Osteoblast (primary cell): ENCODE data around the gene KIF4A. TPM values are rescaled to one million over a fixed set of nuclear protein-coding genes. Genes with fewer than 3 reads are reported as not detected.

ENCODE experiments used
- DNase-seq: peaks from one replicate; pipeline ENCODE4 v3.0.0; 2011; ENCODE audit warnings: low spot score, mixed read lengths; ENCODE audit not compliant: insufficient read length; ENCODE audit errors: missing footprints
- H2AFZ ChIP-seq: 2 replicates; pipeline ENCODE4 v1.6.0; 2011; ENCODE audit warnings: mild to moderate bottlenecking, low read length
- H3K27ac ChIP-seq: 2 replicates; pipeline ENCODE4 v1.5.1; 2011; ENCODE audit warnings: mild to moderate bottlenecking, low read depth, low read length, moderate library complexity
- H3K27me3 ChIP-seq: 2 replicates; pipeline ENCODE4 v1.6.0; 2012; ENCODE audit warnings: mild to moderate bottlenecking, control low read depth, inconsistent platforms, low read length, moderate library complexity; ENCODE audit not compliant: insufficient read depth
- H3K36me3 ChIP-seq: 2 replicates; pipeline ENCODE4 v1.5.1; 2011; ENCODE audit warnings: mild to moderate bottlenecking, low read length, control low read depth, moderate library complexity; ENCODE audit not compliant: insufficient read depth
- H3K4me1 ChIP-seq: 2 replicates; pipeline ENCODE4 v1.5.1; 2011; ENCODE audit warnings: mild to moderate bottlenecking, low read length, control low read depth, moderate library complexity; ENCODE audit not compliant: insufficient read depth
- H3K4me2 ChIP-seq: 2 replicates; pipeline ENCODE4 v1.6.0; 2011; ENCODE audit warnings: mild to moderate bottlenecking, low read length; ENCODE audit not compliant: insufficient read depth
- H3K4me3 ChIP-seq: fragments of 200-600 bp; sonication (generic); 3 replicates; pipeline ENCODE4 v1.5.1; 2012; ENCODE audit warnings: mild to moderate bottlenecking, low read length, inconsistent platforms; ENCODE audit not compliant: insufficient read depth
- H3K79me2 ChIP-seq: 2 replicates; pipeline ENCODE4 v1.6.0; 2012; ENCODE audit warnings: mild to moderate bottlenecking, low read length, control low read depth, inconsistent platforms; ENCODE audit not compliant: insufficient read depth
- H3K9me3 ChIP-seq: 2 replicates; pipeline ENCODE4 v1.5.1; 2011; ENCODE audit warnings: low read depth, low read length, control low read depth
- H4K20me1 ChIP-seq: 2 replicates; pipeline ENCODE4 v1.6.0; 2012; ENCODE audit warnings: mild to moderate bottlenecking, low read length, control low read depth; ENCODE audit not compliant: insufficient read depth
- total RNA-seq: library from RNA; depleted of rRNA; stranded (reverse); fragments of >200 nt; gene quantifications from 2 replicates; pipeline ENCODE4 v1.2.3, GENCODE V29; 2012
- TF ChIP-seq, protein P1 (sequence below): IDR thresholded peaks from 2 replicates; pipeline ENCODE4 v1.5.1; 2011; ENCODE audit warnings: mild to moderate bottlenecking, low read depth, low read length, moderate library complexity; ENCODE audit errors: extremely low read depth

Gene KIF4A
- total RNA-seq, 1 donor: 2.2 TPM

DNA sequence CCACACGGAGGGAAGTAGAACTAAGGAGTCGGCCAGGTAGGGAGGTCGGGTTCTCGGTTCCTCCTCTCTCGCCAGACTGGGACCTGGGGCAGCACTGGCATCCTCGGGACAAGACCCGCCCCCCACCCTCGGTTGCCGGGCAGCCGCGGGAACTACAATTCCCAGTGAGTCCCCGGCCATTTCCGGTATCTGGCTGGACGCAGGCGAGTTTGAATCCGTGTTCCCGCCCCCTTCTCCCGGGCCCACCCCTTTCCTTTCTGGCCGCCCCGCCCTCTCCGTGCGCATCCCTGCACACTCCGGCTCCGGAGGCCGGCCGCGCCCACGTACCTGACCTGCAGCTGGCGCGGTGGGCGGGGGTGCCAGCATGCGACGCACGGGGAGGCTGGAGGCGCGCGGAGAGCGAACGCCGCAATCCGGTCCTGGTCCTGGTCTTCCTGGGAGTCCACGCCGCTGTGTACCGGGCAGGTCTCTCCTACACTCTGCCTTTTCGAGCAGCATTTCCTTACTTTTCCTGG, 144.5 kb downstream of the KIF4A start:
- Histone ChIP-seq H2AFZ (peak overlapping the region; percentile 98), H3K27me3 (no peaks in the 10 kb centered on the region), H4K20me1 (no peaks in the 10 kb centered on the region), H3K79me2 (no peaks in the 10 kb centered on the region), H3K4me2 (peak overlapping the region; percentile 92), H3K36me3 (no peaks in the 10 kb centered on the region), H3K4me1 (peaks cover 15% of the 10 kb centered on the region), H3K27ac (peak overlapping the region; percentile 68), H3K4me3 (peak overlapping the region; percentile 83), H3K9me3 (no peaks in the 10 kb centered on the region)
- TF ChIP-seq, protein P1, sequence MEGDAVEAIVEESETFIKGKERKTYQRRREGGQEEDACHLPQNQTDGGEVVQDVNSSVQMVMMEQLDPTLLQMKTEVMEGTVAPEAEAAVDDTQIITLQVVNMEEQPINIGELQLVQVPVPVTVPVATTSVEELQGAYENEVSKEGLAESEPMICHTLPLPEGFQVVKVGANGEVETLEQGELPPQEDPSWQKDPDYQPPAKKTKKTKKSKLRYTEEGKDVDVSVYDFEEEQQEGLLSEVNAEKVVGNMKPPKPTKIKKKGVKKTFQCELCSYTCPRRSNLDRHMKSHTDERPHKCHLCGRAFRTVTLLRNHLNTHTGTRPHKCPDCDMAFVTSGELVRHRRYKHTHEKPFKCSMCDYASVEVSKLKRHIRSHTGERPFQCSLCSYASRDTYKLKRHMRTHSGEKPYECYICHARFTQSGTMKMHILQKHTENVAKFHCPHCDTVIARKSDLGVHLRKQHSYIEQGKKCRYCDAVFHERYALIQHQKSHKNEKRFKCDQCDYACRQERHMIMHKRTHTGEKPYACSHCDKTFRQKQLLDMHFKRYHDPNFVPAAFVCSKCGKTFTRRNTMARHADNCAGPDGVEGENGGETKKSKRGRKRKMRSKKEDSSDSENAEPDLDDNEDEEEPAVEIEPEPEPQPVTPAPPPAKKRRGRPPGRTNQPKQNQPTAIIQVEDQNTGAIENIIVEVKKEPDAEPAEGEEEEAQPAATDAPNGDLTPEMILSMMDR: no peak
- peak; percentile 94 for DNase-seq

DNA sequence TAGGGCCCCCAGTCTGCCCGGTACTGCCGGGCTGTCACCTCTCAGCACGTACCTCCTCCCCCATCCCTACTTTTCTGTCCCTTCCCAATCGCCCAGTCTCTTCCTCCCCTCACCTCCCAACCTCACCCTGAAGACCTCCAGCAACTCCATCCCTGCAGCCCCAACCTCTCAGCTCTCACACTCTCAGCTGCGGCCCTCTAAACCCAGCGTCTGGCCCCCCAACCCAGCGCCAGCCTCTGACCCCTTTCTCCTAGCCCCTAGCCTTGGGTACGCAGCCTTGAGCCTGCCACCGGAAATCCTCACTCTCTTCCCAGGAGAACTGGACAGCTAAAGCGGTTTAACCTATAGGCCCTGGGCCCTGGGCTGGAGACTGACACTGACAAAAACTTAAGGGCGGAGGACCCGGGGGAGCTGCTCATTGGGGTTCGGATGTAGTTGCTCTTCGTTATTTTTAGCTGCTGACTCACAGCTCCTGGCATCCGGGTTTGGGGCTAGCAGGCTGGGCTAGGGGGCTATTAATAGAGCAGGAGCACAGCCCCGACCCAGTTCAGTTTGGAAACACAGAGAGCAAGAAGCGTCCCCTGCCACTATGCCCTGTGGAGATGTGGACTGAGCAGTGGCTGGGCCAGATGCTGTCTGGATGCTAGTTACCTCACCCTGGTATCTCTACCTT, 145.1 kb downstream of the KIF4A start:
- Histone ChIP-seq H3K4me2 (peak overlapping the region; percentile 92), H4K20me1 (no peaks in the 10 kb centered on the region), H3K9me3 (no peaks in the 10 kb centered on the region), H2AFZ (peak overlapping the region; percentile 61), H3K27me3 (no peaks in the 10 kb centered on the region), H3K4me1 (peaks cover 15% of the 10 kb centered on the region), H3K4me3 (peak overlapping the region; percentile 83), H3K36me3 (no peaks in the 10 kb centered on the region), H3K27ac (peak overlapping the region; percentile 16), H3K79me2 (no peaks in the 10 kb centered on the region)
- TF ChIP-seq, protein P1: no peak
- DNase-seq: peak; percentile 85

GRCh38 chrX:70436343-70436742, 146.4 kb downstream of the KIF4A start:
- no peak overlapping the region for H2AFZ ChIP-seq
- no peak overlapping the region for H3K4me2 ChIP-seq
- H3K27me3 ChIP-seq: peaks cover 5% of the 10 kb centered on the region
- H3K36me3 ChIP-seq: no peaks in the 10 kb centered on the region
- TF ChIP-seq, protein P1: no peak
- H3K27ac ChIP-seq: no peak overlapping the region
- no peaks in the 10 kb centered on the region for H3K9me3 ChIP-seq
- H4K20me1 ChIP-seq: no peaks in the 10 kb centered on the region
- H3K79me2 ChIP-seq: no peaks in the 10 kb centered on the region
- DNase-seq: no peak
- H3K4me1 ChIP-seq: peaks cover 15% of the 10 kb centered on the region
- H3K4me3 ChIP-seq: no peak overlapping the region

- TF ChIP-seq, protein P1: no peak
- no peaks in the 10 kb centered on the region for H3K36me3 ChIP-seq
- no peak overlapping the region for H2AFZ ChIP-seq
- H3K27me3 ChIP-seq: peaks cover 5% of the 10 kb centered on the region
- H3K4me3 ChIP-seq: no peak overlapping the region
- H4K20me1 ChIP-seq: no peaks in the 10 kb centered on the region
- peaks cover 15% of the 10 kb centered on the region for H3K4me1 ChIP-seq
- no peak for DNase-seq
- no peak overlapping the region for H3K4me2 ChIP-seq
- no peaks in the 10 kb centered on the region for H3K9me3 ChIP-seq
- no peaks in the 10 kb centered on the region for H3K79me2 ChIP-seq
- no peak overlapping the region for H3K27ac ChIP-seq
Observed at GRCh38 chrX:70437011-70437410, 147.1 kb downstream of the KIF4A start.
